Small intestine (tissue), 7 donors: ENCODE results near the gene THSD4. TPM values are rescaled to one million over a fixed set of nuclear protein-coding genes. Genes with fewer than 3 reads are reported as not detected.
"Not testable (repeated sequence)": the region's sequence is repeated elsewhere in the genome, so short reads cannot be mapped to it uniquely, and the experiment has no call there.

Experiments used
- DNase-seq, 2 donors: peaks; one replicate each; pipeline versions ENCODE4 v3.0.0 to v3.0.0-alpha.2; 2013
- FAIRE-seq: peaks from 2 replicates; lab custom pipeline; 2012; peaks lifted over from hg19 to GRCh38; lab: Jason Lieb, UNC
- H3K27ac ChIP-seq, 3 donors: one replicate each; pipeline ENCODE4 v1.5.1; 2013; ENCODE audit warnings: low read length in 2 of 3, mild to moderate bottlenecking in 2 of 3, control low read depth in 1 of 3, inconsistent platforms in 1 of 3, low read depth in 1 of 3, moderate library complexity in 1 of 3
- H3K27me3 ChIP-seq, 3 donors: one replicate each; pipeline ENCODE4 v1.6.1; 2013; ENCODE audit warnings: low read length in 3 of 3, inconsistent platforms in 1 of 3; ENCODE audit not compliant: control insufficient read depth in 3 of 3, insufficient read depth in 3 of 3
- H3K36me3 ChIP-seq, 3 donors: one replicate each; pipeline ENCODE4 v1.6.1; 2013; ENCODE audit warnings: low read length in 3 of 3, inconsistent platforms in 1 of 3, low read depth in 1 of 3, mild to moderate bottlenecking in 1 of 3, moderate library complexity in 1 of 3; ENCODE audit not compliant: control insufficient read depth in 3 of 3, insufficient read depth in 2 of 3
- H3K4me1 ChIP-seq, 3 donors: one replicate each; pipeline ENCODE4 v1.6.1; 2013; ENCODE audit warnings: low read length in 2 of 3, inconsistent platforms in 1 of 3, low read depth in 1 of 3, mild to moderate bottlenecking in 1 of 3, moderate library complexity in 1 of 3; ENCODE audit not compliant: control insufficient read depth in 3 of 3, insufficient read depth in 2 of 3
- H3K4me3 ChIP-seq, 3 donors: one replicate each; pipeline ENCODE4 v1.5.1; 2013; ENCODE audit warnings: low read length in 3 of 3, control low read depth in 1 of 3, inconsistent platforms in 1 of 3, low read depth in 1 of 3, mild to moderate bottlenecking in 1 of 3, moderate library complexity in 1 of 3
- H3K9me3 ChIP-seq, 2 donors: one replicate each; pipeline ENCODE4 v1.6.1; 2013; ENCODE audit warnings: low read depth in 1 of 2, low read length in 1 of 2; ENCODE audit not compliant: control insufficient read depth in 2 of 2, insufficient read depth in 1 of 2
- WGBS, 3 donors: extraction: QIAGEN DNeasy Blood & Tissue Kit; methylation state at CpG; one replicate each; pipeline ENCODE4 v1.1.7; 2013; 5-methylcytosine and 5-hydroxymethylcytosine counted together
- polyA plus RNA-seq, 4 donors: library from polyadenylated mRNA; stranded (reverse) in 3 of 4; unstranded in 1 of 4; fragments of 200-250 nt in 3 of 4; fragments of 120-200 nt in 1 of 4; gene quantifications; one replicate each; pipeline versions ENCODE4 v1.2.1 to v1.2.3, GENCODE V29; 2013
- donor health status: healthy with polysubstance abuse.
- donor health status: control.
- donor health status: control.
- donor health status: Bipolar disorder and iron deficiency.
- donor health status: healthy.

THSD4 gene
- polyA plus RNA-seq, 4 donors, result 3.6 to 14.4 (median 9.7) TPM

DNA sequence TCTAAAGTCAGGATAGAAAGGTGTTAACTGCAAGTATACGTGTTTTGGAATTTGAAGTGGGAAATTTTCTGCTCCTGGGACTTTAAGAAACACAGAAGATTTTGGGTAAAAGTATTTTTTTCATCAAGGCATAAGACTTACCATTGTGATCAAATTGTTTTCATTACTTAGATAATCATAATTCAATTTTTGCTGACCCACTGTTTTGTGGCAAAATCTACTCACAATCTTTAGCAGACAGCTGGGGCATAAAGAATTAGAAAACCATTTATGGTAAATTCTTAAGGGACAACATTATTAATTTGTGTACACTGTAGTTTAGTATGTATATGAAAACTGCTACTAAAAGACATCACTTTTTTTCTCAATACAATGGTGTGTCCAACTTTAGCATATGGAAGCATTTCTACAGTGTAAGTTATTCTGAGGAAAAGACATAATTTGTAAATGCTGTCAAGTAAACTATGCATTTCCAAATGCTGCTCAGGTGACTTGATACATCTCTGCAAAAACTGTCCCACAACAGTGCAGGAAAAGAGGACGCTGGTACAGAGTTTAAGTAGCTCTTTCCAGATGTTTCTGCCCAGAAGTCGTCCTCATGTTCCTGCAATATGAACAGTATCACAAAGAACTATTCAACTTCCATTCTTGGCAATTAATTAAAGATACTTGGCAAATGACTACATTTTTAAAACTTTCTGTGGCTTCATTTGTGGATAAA lies 52.3 kb downstream of the THSD4 start:
- no peak overlapping the region for H3K27ac ChIP-seq
- no peaks in the 10 kb centered on the region for H3K27me3 ChIP-seq
- DNase-seq, result no peak
- H3K4me3 ChIP-seq, result no peak overlapping the region
- peaks cover 0 to 3% of the 10 kb centered on the region in 2 donors for H3K9me3 ChIP-seq
- WGBS, 3 donors, result 66 to 84% (median 78%) methylated on average over 3 of the region's 3 CpGs
- no peaks in the 10 kb centered on the region for H3K4me1 ChIP-seq
- peaks cover 0 to 5% (median 0%) of the 10 kb centered on the region in 3 donors for H3K36me3 ChIP-seq
- no peak for FAIRE-seq

DNA sequence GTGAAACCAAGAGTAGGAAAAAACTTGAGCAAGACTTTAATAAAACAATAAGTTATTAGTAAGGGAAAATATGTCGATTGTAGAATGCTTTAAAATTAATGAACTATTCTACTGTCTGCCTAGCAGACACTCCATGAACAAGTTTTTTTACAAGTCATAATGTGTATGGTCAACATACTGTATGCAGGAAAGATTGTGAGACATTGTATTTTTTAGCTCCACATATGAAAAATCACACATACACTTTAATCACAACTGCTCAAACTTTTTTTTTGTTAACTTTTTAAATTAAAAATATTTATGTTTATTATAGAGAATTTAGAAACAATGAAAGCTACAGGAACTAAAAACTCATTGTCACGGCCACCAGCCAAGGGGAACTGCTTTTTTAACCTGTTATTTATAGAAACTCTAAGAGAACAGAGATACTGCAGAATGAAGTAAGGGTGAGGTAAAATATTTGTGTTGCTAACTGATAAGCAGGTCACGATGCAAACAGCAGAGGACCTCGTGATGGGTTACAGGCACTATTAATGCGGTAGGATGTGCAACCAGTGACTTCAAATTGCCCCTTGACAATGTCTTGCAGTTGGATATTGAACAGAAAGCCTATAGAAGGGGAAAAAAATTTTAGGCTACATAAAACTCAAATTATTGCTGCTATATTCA lies 53.0 kb downstream of the THSD4 start:
- 40 to 58% (median 47%) methylated on average over 5 of the region's 5 CpGs for WGBS, 3 donors
- Histone ChIP-seq H3K4me3 (no peak overlapping the region), H3K27ac (no peak overlapping the region), H3K4me1 (no peaks in the 10 kb centered on the region), H3K27me3 (no peaks in the 10 kb centered on the region), H3K36me3 (peaks cover 0 to 5% (median 0%) of the 10 kb centered on the region in 3 donors), H3K9me3 (peaks cover 0 to 3% of the 10 kb centered on the region in 2 donors)
- DNase-seq (peak in 1 of 2 donors; percentile 58), FAIRE-seq (no peak)

DNA sequence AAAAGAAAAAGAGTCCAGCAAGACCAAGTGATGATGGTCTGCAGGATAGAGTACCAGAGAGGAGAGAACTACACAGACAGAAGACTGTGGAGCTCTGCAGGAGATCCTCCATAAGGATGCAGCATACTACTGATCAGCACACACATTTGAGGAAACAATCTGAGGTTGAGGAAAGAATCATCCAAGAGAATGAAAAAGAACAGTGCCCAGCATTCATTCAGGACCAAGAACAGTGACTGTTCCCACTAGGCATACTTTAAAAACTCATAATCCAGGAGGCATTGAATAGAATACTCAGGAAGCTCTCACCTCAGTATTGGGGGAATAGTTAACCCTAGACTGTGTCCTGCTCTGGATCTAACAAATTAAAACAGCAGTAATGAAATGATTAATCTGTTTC lies 54.9 kb downstream of the THSD4 start:
- Histone ChIP-seq H3K4me1 (no peaks in the 10 kb centered on the region), H3K27me3 (no peaks in the 10 kb centered on the region), H3K36me3 (peaks cover 0 to 5% (median 0%) of the 10 kb centered on the region in 3 donors), H3K9me3 (peaks cover 0 to 3% of the 10 kb centered on the region in 2 donors), H3K4me3 (no peak overlapping the region), H3K27ac (no peak overlapping the region)
- DNase-seq, result no peak
- FAIRE-seq, result no peak

DNA sequence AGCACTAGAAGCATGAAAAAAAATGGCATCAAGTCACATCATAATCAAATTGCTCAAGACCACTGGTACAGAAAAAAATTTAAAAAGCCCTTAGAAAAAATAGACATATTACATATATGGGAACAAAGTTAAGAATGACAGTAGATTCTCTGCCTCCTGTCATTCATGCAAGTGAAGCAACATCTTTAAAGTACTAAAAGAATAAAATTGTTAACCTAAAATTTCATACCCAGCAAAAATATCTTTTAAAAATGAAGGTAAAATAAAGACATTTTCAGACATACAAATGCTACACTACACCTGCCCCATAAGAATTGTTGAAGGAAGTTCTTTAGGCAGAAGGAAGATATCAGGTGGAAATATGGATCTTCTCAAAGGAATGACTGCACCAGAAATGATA lies 55.9 kb downstream of the THSD4 start:
- Histone ChIP-seq H3K4me1 (no peaks in the 10 kb centered on the region), H3K9me3 (peaks cover 0 to 3% of the 10 kb centered on the region in 2 donors), H3K36me3 (no peaks in the 10 kb centered on the region), H3K4me3 (no peak overlapping the region), H3K27me3 (no peaks in the 10 kb centered on the region), H3K27ac (no peak overlapping the region)
- no peak for DNase-seq
- FAIRE-seq, result no peak

DNA sequence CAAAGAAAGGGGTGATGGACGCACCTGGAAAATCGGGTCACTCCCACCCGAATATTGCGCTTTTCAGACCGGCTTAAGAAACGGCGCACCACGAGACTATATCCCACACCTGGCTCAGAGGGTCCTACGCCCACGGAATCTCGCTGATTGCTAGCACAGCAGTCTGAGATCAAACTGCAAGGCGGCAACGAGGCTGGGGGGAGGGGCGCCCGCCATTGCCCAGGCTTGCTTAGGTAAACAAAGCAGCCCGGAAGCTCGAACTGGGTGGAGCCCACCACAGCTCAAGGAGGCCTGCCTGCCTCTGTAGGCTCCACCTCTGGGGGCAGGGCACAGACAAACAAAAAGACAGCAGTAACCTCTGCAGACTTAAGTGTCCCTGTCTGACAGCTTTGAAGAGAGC lies 59.1 kb downstream of the THSD4 start:
- H3K27me3 ChIP-seq, DNase-seq, FAIRE-seq, H3K9me3 ChIP-seq, H3K4me3 ChIP-seq, H3K4me1 ChIP-seq, H3K36me3 ChIP-seq, H3K27ac ChIP-seq: not testable (repeated sequence)
- 62 to 63% methylated on average over 7 to 8 of the region's 17 CpGs; no CpG with 5 or more reads in 1 of the 3 donors for WGBS, 3 donors

DNA sequence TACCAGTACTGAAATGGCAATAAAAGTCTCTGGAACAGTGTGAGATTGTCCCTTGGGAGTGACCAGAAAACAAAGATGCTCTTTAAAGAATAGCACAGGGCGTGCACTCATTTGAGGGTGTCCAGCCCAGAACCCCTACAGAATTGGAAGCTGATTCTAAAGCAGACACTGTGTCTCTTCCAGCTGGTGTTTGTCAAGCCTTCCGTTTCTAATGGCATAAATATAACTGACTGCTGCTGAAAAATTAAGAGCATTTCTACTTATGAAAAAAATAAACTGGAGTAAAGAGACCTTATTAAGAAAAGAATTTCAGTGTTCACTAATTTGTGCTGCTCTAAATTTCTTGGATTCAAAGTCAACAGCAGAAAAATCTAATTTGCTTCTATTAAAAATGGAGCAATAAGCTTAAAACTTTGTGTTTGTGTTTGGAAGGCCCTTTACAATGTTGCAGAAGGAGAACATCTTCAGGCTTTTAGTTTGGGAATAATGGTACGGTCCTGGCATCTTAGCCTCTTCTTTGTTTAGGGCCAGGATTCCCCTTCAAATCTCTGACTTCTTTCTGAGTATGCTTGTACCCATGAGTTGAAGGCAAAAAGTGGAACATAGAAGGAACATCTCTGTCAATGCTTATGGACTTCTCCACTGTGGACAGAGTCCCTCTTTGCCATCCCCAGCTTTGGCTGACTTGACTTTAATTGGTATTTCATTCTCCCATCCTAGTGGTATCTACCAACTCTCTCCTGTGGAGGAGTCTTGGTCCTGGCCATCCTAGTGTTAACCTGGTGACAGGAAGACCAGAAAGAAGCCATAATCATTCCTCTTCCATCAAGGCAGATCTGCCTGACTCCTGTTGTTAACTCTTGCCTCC lies 65.9 kb downstream of the THSD4 start:
- no peaks in the 10 kb centered on the region for H3K36me3 ChIP-seq
- FAIRE-seq, result no peak
- H3K4me3 ChIP-seq, result no peak overlapping the region
- no peaks in the 10 kb centered on the region for H3K27me3 ChIP-seq
- H3K4me1 ChIP-seq, result no peaks in the 10 kb centered on the region
- WGBS, 3 donors, result 67 to 77% (median 72%) methylated on average over 3 of the region's 3 CpGs
- H3K9me3 ChIP-seq, result peaks cover 0 to 3% of the 10 kb centered on the region in 2 donors
- DNase-seq, result no peak
- H3K27ac ChIP-seq, result no peak overlapping the region

DNA sequence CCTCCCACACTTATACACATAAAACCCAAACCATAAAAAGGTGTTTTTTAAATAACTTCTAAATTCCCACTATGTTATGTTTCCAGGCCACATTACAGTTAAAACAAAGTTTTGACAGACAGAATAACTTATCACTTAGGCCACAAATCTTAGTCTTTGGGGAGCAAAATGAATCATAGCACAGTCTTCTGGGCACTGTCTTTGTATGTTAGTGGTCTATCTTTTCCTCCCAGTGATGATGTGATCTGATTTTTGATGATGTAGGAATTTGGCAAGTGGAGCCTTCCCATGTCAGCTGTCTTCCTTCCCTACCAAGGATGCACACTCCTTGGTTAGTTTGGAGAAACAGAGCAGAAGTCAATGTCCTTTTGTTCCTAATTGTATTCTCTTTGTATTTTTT lies 67.3 kb downstream of the THSD4 start:
- H3K27me3 ChIP-seq, result no peaks in the 10 kb centered on the region
- H3K4me3 ChIP-seq, result no peak overlapping the region
- H3K9me3 ChIP-seq, result peaks cover 0 to 3% of the 10 kb centered on the region in 2 donors
- no peaks in the 10 kb centered on the region for H3K4me1 ChIP-seq
- DNase-seq (no peak), FAIRE-seq (no peak)
- H3K36me3 ChIP-seq, result no peaks in the 10 kb centered on the region
- H3K27ac ChIP-seq, result no peak overlapping the region

DNA sequence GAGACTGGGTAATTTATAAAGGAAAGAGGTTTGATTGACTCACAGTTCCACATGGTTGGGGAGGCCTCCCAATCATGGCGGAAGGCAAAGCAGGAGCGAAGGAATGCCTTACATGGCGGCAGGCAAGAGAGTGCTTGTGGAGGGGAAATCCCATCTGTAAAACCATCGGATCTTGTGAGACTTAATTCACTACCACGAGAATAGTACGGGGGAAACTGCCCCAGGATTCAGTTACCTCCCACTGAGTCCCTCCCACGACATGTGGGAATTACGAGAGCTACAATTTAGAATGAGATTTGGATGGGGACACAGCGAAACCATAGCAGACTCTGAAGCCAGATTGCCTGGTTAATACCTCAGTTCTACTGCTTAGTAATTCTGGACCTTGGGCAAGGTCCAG lies 67.8 kb downstream of the THSD4 start:
- peaks cover 0 to 3% of the 10 kb centered on the region in 2 donors for H3K9me3 ChIP-seq
- H3K27ac ChIP-seq, result no peak overlapping the region
- no peaks in the 10 kb centered on the region for H3K4me1 ChIP-seq
- DNase-seq (no peak), FAIRE-seq (no peak)
- 88 to 95% (median 89%) methylated on average over 9 of the region's 9 CpGs for WGBS, 3 donors
- no peaks in the 10 kb centered on the region for H3K27me3 ChIP-seq
- no peak overlapping the region for H3K4me3 ChIP-seq
- H3K36me3 ChIP-seq, result no peaks in the 10 kb centered on the region
